ENCODE data around the gene FGFR1OP2. TPM values are rescaled to one million over a fixed set of nuclear protein-coding genes. Genes with fewer than 3 reads are reported as not detected.

The FGFR1OP2 gene
- polyA plus RNA-seq, 1 experiment, result 46.2 TPM

GRCh38 chr12:26978801-26979200 is 40.5 kb downstream of the FGFR1OP2 start:
- POLR2A ChIA-PET, result no interaction called here
- no peak overlapping the region for H3K27ac ChIP-seq (ENCODE audit: low read depth, low read length)
- H3K4me3 ChIP-seq (ENCODE audit: low read depth, low read length), result no peak overlapping the region
- CTCF ChIA-PET, result interaction anchor here (1.2 to 1.4 kb wide), 2 partner anchors 94 to 327 kb away, joined by 4 to 6 read pairs; no protein-coding TSS in a partner anchor
- DNase-seq (ENCODE audit: low read depth, low spot score), result no peak
- TF ChIP-seq CTCF (IDR thresholded peaks at IDR 0.05; ENCODE audit: low read depth, low read length), result no peak
- H3K9me3 ChIP-seq (ENCODE audit: control insufficient read depth, insufficient read depth, low read length), result no peaks in the 10 kb centered on the region
- H3K27me3 ChIP-seq (ENCODE audit: control insufficient read depth, insufficient read depth, low read length), result no peaks in the 10 kb centered on the region

GRCh38 chr12:26979733-26980132 is 41.5 kb downstream of the FGFR1OP2 start:
- H3K27ac ChIP-seq (ENCODE audit: low read depth, low read length), result no peak overlapping the region
- CTCF ChIA-PET, result interaction anchor here (2.2 kb wide), 1 partner anchor 36 kb away, joined by 10 read pairs; no protein-coding TSS in a partner anchor
- H3K27me3 ChIP-seq (ENCODE audit: control insufficient read depth, insufficient read depth, low read length), result no peaks in the 10 kb centered on the region
- POLR2A ChIA-PET, result no interaction called here
- no peaks in the 10 kb centered on the region for H3K9me3 ChIP-seq (ENCODE audit: control insufficient read depth, insufficient read depth, low read length)
- no peak for DNase-seq (ENCODE audit: low read depth, low spot score)
- no peak for TF ChIP-seq CTCF (IDR thresholded peaks at IDR 0.05; ENCODE audit: low read depth, low read length)
- no peak overlapping the region for H3K4me3 ChIP-seq (ENCODE audit: low read depth, low read length)

GRCh38 chr12:26982866-26983265 is 44.6 kb downstream of the FGFR1OP2 start:
- no peak for DNase-seq (ENCODE audit: low read depth, low spot score)
- Histone ChIP-seq H3K9me3 (ENCODE audit: control insufficient read depth, insufficient read depth, low read length) (no peaks in the 10 kb centered on the region), H3K27ac (ENCODE audit: low read depth, low read length) (no peak overlapping the region), H3K4me3 (ENCODE audit: low read depth, low read length) (no peak overlapping the region), H3K27me3 (ENCODE audit: control insufficient read depth, insufficient read depth, low read length) (no peaks in the 10 kb centered on the region)
- CTCF ChIA-PET, result no interaction called here
- POLR2A ChIA-PET, result no interaction called here
- TF ChIP-seq CTCF (IDR thresholded peaks at IDR 0.05; ENCODE audit: low read depth, low read length), result no peak

- Histone ChIP-seq H3K4me3 (ENCODE audit: low read depth, low read length) (no peak overlapping the region), H3K27me3 (ENCODE audit: control insufficient read depth, insufficient read depth, low read length) (no peaks in the 10 kb centered on the region), H3K9me3 (ENCODE audit: control insufficient read depth, insufficient read depth, low read length) (no peaks in the 10 kb centered on the region), H3K27ac (ENCODE audit: low read depth, low read length) (no peak overlapping the region)
- ChIA-PET POLR2A (no interaction called here), CTCF (no interaction called here)
- no peak for DNase-seq (ENCODE audit: low read depth, low spot score)
- no peak for TF ChIP-seq CTCF (IDR thresholded peaks at IDR 0.05; ENCODE audit: low read depth, low read length)
Observed at GRCh38 chr12:26987634-26988424, 49.6 kb downstream of the FGFR1OP2 start.

- Histone ChIP-seq H3K27me3 (ENCODE audit: control insufficient read depth, insufficient read depth, low read length) (no peaks in the 10 kb centered on the region), H3K27ac (ENCODE audit: low read depth, low read length) (no peak overlapping the region), H3K9me3 (ENCODE audit: control insufficient read depth, insufficient read depth, low read length) (no peaks in the 10 kb centered on the region), H3K4me3 (ENCODE audit: low read depth, low read length) (no peak overlapping the region)
- ChIA-PET POLR2A (no interaction called here), CTCF (no interaction called here)
- DNase-seq (ENCODE audit: low read depth, low spot score), result no peak
- TF ChIP-seq CTCF (IDR thresholded peaks at IDR 0.05; ENCODE audit: low read depth, low read length), result no peak
Observed at GRCh38 chr12:26988703-26989102, 50.4 kb downstream of the FGFR1OP2 start.

Data from AG04450 (cell line).